UCSD-AML1 (cell line): ENCODE measurements around the gene DGKI.
"Not testable (repeated sequence)": the region's sequence is repeated elsewhere in the genome, so short reads cannot be mapped to it uniquely, and the experiment has no call there.

Experiments
- DNase-seq: peaks from one replicate; lab custom pipeline; 2025; ENCODE audit not compliant: unreplicated experiment; lab: John Stamatoyannopoulos, UW

Gene DGKI

GRCh38 chr7:137484326-137484725 is 362.4 kb downstream of the DGKI start:
- no peak for DNase-seq

GRCh38 chr7:137482466-137482865 is 364.3 kb downstream of the DGKI start:
- no peak for DNase-seq

- DNase-seq, result no peak
Observed at GRCh38 chr7:137480824-137481365, 365.9 kb downstream of the DGKI start.

- DNase-seq, result no peak
Observed at GRCh38 chr7:137480401-137480800, 366.4 kb downstream of the DGKI start.

- DNase-seq, result no peak
Observed at GRCh38 chr7:137476937-137477336, 369.8 kb downstream of the DGKI start.

GRCh38 chr7:137475966-137476365 is 370.8 kb downstream of the DGKI start:
- no peak for DNase-seq

GRCh38 chr7:137474540-137475026 is 372.2 kb downstream of the DGKI start:
- no peak for DNase-seq

- DNase-seq, result no peak
Observed at GRCh38 chr7:137471128-137471527, 375.6 kb downstream of the DGKI start.

- no peak for DNase-seq
Observed at GRCh38 chr7:137469858-137470257, 376.9 kb downstream of the DGKI start.

- no peak for DNase-seq
Observed at GRCh38 chr7:137469191-137469811, 377.5 kb downstream of the DGKI start.

- DNase-seq, result no peak
Observed at GRCh38 chr7:137462847-137463246, 383.9 kb downstream of the DGKI start.

GRCh38 chr7:137462074-137462715 is 384.6 kb downstream of the DGKI start:
- DNase-seq, result no peak

GRCh38 chr7:137458399-137458798 is 388.4 kb downstream of the DGKI start:
- DNase-seq, result no peak

GRCh38 chr7:137454767-137455166 is 392.0 kb downstream of the DGKI start:
- no peak for DNase-seq

- DNase-seq, result no peak
Observed at GRCh38 chr7:137454246-137454724, 392.5 kb downstream of the DGKI start.

GRCh38 chr7:137453356-137453755 is 393.4 kb downstream of the DGKI start:
- DNase-seq, result no peak

- no peak for DNase-seq
Observed at GRCh38 chr7:137449016-137449415, 397.8 kb downstream of the DGKI start.

- DNase-seq, result not testable (repeated sequence)
Observed at GRCh38 chr7:137448572-137448971, 398.2 kb downstream of the DGKI start.

- no peak for DNase-seq
Observed at GRCh38 chr7:137446025-137446424, 400.7 kb downstream of the DGKI start.

- DNase-seq, result no peak
Observed at GRCh38 chr7:137445268-137445667, 401.5 kb downstream of the DGKI start.

GRCh38 chr7:137443616-137444015 is 403.2 kb downstream of the DGKI start:
- DNase-seq, result no peak

- no peak for DNase-seq
Observed at GRCh38 chr7:137441451-137441850, 405.3 kb downstream of the DGKI start.
